Neutrophil (primary cell): Measurements from ENCODE around the gene SORBS1.

Experiments used
- H3K27ac ChIP-seq: fragments of 200-600 bp; sonication (generic); 2 replicates; pipeline ENCODE4 v1.5.1; 2016; ENCODE audit warnings: mild to moderate bottlenecking, moderate library complexity
- H3K27me3 ChIP-seq: fragments of 200-600 bp; sonication (generic); 2 replicates; pipeline ENCODE4 v1.6.0; 2016; ENCODE audit warnings: mild to moderate bottlenecking
- H3K36me3 ChIP-seq: fragments of 200-600 bp; sonication (generic); 2 replicates; pipeline ENCODE4 v1.5.1; 2017
- H3K4me1 ChIP-seq, 2 experiments: fragments of 200-600 bp in 1 of 2; sonication (generic) in 1 of 2; 1 replicate in 1 of 2; 2 replicates in 1 of 2; pipeline versions ENCODE4 v1.5.1 to v1.6.1; 2013 to 2016; ENCODE audit warnings: low read depth in 1 of 2, low read length in 1 of 2, mild to moderate bottlenecking in 1 of 2, moderate library complexity in 1 of 2; ENCODE audit not compliant: control insufficient read depth in 1 of 2, insufficient read depth in 1 of 2
- H3K4me3 ChIP-seq, 2 experiments: fragments of 200-600 bp in 1 of 2; sonication (generic) in 1 of 2; 1 replicate in 1 of 2; 2 replicates in 1 of 2; pipeline ENCODE4 v1.5.1; 2013 to 2016; ENCODE audit warnings: low read depth in 1 of 2, low read length in 1 of 2, mild to moderate bottlenecking in 1 of 2, moderate library complexity in 1 of 2
- H3K9me3 ChIP-seq: fragments of 200-600 bp; sonication (generic); 2 replicates; pipeline ENCODE4 v1.5.1; 2016
- CTCF ChIP-seq: fragments of 200-600 bp; sonication (generic); IDR thresholded peaks from 2 replicates; pipeline ENCODE4 v1.5.1; 2016; ENCODE audit warnings: antibody characterized with exemption

The SORBS1 gene

GRCh38 chr10:95329296-95329695 lies 231.9 kb downstream of the SORBS1 start:
- no peaks in the 10 kb centered on the region for H3K9me3 ChIP-seq
- TF ChIP-seq CTCF, result no peak
- no peaks in the 10 kb centered on the region for H3K27me3 ChIP-seq
- H3K36me3 ChIP-seq, result no peaks in the 10 kb centered on the region
- no peaks in the 10 kb centered on the region for H3K4me1 ChIP-seq
- no peak overlapping the region for H3K27ac ChIP-seq
- H3K4me3 ChIP-seq, result no peak overlapping the region

DNA sequence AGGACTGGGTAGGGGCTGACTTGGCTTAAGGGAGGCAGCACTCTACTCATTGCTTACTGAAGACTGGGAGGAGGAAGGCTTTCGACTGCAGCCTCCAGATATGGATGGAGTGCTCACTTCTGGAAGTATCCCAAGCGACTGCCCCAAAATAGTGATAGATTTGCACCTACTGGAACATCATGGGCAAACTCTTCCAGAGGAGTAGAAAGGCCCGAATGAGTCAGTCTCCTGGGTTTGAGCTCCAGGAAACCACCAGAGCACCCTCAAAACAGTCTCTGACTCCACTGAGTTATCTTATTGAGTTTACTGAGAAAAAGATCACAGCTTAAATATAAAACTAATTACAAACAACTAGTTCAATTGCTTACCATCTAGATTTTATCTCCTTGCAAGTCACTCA lies 233.2 kb downstream of the SORBS1 start:
- TF ChIP-seq CTCF, result no peak
- H3K27me3 ChIP-seq, result no peaks in the 10 kb centered on the region
- no peaks in the 10 kb centered on the region for H3K9me3 ChIP-seq
- H3K27ac ChIP-seq, result no peak overlapping the region
- H3K36me3 ChIP-seq, result no peaks in the 10 kb centered on the region
- H3K4me3 ChIP-seq, result no peak overlapping the region
- no peaks in the 10 kb centered on the region for H3K4me1 ChIP-seq

DNA sequence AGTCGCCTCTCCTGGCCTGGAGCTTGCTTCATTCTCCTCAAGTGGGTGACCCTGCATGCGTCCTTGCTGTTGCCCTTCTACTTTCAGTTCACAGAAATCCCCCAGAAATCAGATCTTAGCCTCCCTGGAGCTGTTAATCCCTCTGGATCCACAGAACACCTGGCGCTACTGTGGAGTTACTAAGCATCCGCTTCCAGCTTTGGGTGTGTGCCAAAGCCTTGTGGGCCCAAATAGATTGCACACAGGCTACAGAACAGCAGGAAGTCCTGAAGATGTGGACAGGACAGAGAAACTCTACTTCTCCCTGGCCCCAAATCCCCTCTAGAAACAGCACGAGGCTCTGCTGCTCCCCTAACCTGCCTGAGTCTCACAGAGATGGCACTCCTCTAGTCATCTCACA lies 233.8 kb downstream of the SORBS1 start:
- no peak for TF ChIP-seq CTCF

GRCh38 chr10:95326396-95326795 lies 234.8 kb downstream of the SORBS1 start:
- no peaks in the 10 kb centered on the region for H3K36me3 ChIP-seq
- no peak overlapping the region for H3K4me3 ChIP-seq
- H3K9me3 ChIP-seq, result no peaks in the 10 kb centered on the region
- no peak overlapping the region for H3K27ac ChIP-seq
- H3K4me1 ChIP-seq, result no peaks in the 10 kb centered on the region
- TF ChIP-seq CTCF, result no peak
- no peaks in the 10 kb centered on the region for H3K27me3 ChIP-seq

More for the DNA sequence above, 233.8 kb downstream of the SORBS1 start:
- H3K4me3 ChIP-seq, result no peak overlapping the region
- no peaks in the 10 kb centered on the region for H3K9me3 ChIP-seq
- no peaks in the 10 kb centered on the region for H3K36me3 ChIP-seq
- H3K27me3 ChIP-seq, result no peaks in the 10 kb centered on the region
- H3K27ac ChIP-seq, result no peak overlapping the region
- no peaks in the 10 kb centered on the region for H3K4me1 ChIP-seq

DNA sequence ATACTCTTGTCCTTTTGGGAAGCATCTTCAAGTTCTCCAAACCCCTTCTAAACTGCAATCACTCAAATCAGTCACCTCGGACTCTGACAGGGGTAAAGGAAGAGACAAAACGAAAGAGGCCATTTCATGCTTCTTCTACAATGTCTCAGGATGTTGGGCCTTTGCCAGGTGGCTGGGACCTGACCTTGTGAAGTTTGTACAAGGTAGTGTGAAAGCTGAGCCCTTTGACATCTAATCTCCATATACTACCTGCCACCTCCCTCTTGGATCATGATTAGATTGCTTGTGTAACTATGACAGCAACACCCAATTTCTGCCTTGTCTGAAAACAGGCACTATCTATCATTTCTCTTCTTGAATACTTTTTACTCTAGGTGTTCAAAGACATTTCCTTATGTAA lies 235.3 kb downstream of the SORBS1 start:
- Histone ChIP-seq H3K36me3 (no peaks in the 10 kb centered on the region), H3K4me3 (no peak overlapping the region), H3K27me3 (no peaks in the 10 kb centered on the region), H3K9me3 (no peaks in the 10 kb centered on the region), H3K27ac (no peak overlapping the region), H3K4me1 (no peaks in the 10 kb centered on the region)
- TF ChIP-seq CTCF, result no peak
